ENCODE measurements around the gene ATP5F1C.

DNA sequence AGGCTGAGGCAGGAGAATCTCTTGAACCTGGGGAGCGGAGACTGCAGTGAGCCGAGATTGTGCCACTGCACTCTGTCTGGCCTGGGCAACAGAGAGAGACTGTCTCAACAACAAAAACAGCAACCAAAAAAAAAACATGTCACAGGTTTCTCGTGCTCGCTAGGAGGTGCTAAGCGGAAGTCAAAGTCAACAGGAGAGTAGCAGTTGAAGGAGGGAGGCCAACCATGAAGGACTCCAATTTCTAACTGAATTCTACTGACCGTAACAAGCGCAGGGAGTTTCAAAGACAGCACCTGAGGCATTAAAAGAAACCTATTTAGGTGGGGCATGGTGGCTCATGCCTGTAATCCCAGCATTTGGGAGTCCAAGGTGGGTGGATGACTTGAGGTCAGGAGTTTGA is 19.6 kb upstream of the ATP5F1C start:
- TF ChIP-seq POLR2A (IDR thresholded peaks at IDR 0.05): no peak
- no peak for TF ChIP-seq CTCF (IDR thresholded peaks at IDR 0.05)
